CD4-positive, alpha-beta T cell (primary cell): Measurements from ENCODE around the gene TMEM95. TPM values are rescaled to one million over a fixed set of nuclear protein-coding genes. Genes with fewer than 3 reads are reported as not detected.

ENCODE experiments used
- ATAC-seq: fragments of 200-7000 bp; cut with Tn5 transposase; one replicate; pipeline ENCODE4 v1.10.0; 2022; ENCODE audit warnings: mild to moderate bottlenecking; ENCODE audit not compliant: poor library complexity
- CTCF ChIA-PET: fragments of 350-600 bp; sonication (Branson Sonifier 250); formaldehyde crosslinking; loops from one replicate; lab custom pipeline; 2021; ENCODE audit warnings: antibody characterized with exemption, inconsistent platforms; lab: Charles Lee
- POLR2A ChIA-PET: fragments of 350-600 bp; sonication (Branson Sonifier 250); formaldehyde crosslinking; loops from one replicate; lab custom pipeline; 2021; ENCODE audit warnings: antibody characterized with exemption, inconsistent platforms; lab: Charles Lee
- DNase-seq, 14 experiments: peaks; one replicate each; pipeline ENCODE4 v3.0.0-alpha.2; 2013 to 2020; ENCODE audit warnings: mixed read lengths in 2 of 14
- H3K27ac ChIP-seq, 2 donors: one replicate each; pipeline versions ENCODE4 v1.5.1 to v1.7.0; 2013; ENCODE audit warnings: low read length in 2 of 2, low read depth in 1 of 2, mild to moderate bottlenecking in 1 of 2
- H3K27me3 ChIP-seq, 2 experiments: 1 replicate in 1 of 2; 2 replicates in 1 of 2; pipeline versions ENCODE4 v1.6.1 to v1.7.0; 2013; ENCODE audit warnings: low read length in 2 of 2, control low read depth in 1 of 2, mild to moderate bottlenecking in 1 of 2, moderate library complexity in 1 of 2; ENCODE audit not compliant: insufficient read depth in 2 of 2, control insufficient read depth in 1 of 2
- H3K36me3 ChIP-seq: one replicate; pipeline ENCODE4 v1.6.1; 2013; ENCODE audit warnings: low read length, control low read depth; ENCODE audit not compliant: insufficient read depth
- H3K4me1 ChIP-seq: one replicate; pipeline ENCODE4 v1.6.1; 2013; ENCODE audit warnings: low read length, control low read depth; ENCODE audit not compliant: insufficient read depth
- H3K4me3 ChIP-seq: one replicate; pipeline ENCODE4 v1.5.1; 2013; ENCODE audit warnings: mild to moderate bottlenecking, low read length, moderate library complexity
- H3K9me3 ChIP-seq, 2 experiments: 1 replicate in 1 of 2; 2 replicates in 1 of 2; pipeline versions ENCODE4 v1.6.1 to v1.7.0; 2013; ENCODE audit warnings: low read length in 2 of 2, mild to moderate bottlenecking in 2 of 2, control low read depth in 1 of 2, moderate library complexity in 1 of 2; ENCODE audit not compliant: control insufficient read depth in 1 of 2, insufficient read depth in 1 of 2
- H3K27ac Mint-ChIP-seq: one replicate; pipeline ENCODE4 v1.8.0; 2020; ENCODE audit warnings: mixed read lengths
- H3K27me3 Mint-ChIP-seq: one replicate; pipeline ENCODE4 v1.8.0; 2021; ENCODE audit warnings: mixed read lengths
- H3K36me3 Mint-ChIP-seq: one replicate; pipeline ENCODE4 v1.8.0; 2021; ENCODE audit warnings: low read depth, mixed read lengths
- H3K4me1 Mint-ChIP-seq: one replicate; pipeline ENCODE4 v1.8.0; 2021; ENCODE audit warnings: low read depth, mixed read lengths
- H3K4me3 Mint-ChIP-seq: one replicate; pipeline ENCODE4 v1.8.0; 2020; ENCODE audit warnings: mild to moderate bottlenecking, mixed read lengths
- H3K9me3 Mint-ChIP-seq: one replicate; pipeline ENCODE4 v1.8.0; 2020; ENCODE audit warnings: mixed read lengths
- CTCF ChIP-seq: fragments of 200-600 bp; IDR thresholded peaks from one replicate; pipeline ENCODE4 v1.8.0; 2022; ENCODE audit warnings: antibody characterized with exemption, mild to moderate bottlenecking
- intact Hi-C, 2 experiments: fragments of 100-400 bp; cut with DNase I in 1 of 2; cut with micrococcal nuclease in 1 of 2; formaldehyde crosslinking; loops; one replicate each; pipeline versions ENCODE4 v1.15.1 to v1.9.0; 2023 to 2025; cut with DNase I, micrococcal nuclease
- total RNA-seq, 174 experiments: library from RNA in 2 of 174; stranded (reverse) in 2 of 174; gene quantifications; one replicate each; pipeline ENCODE4 v1.2.3 and lab custom pipeline; 2021 to 2026

The TMEM95 gene
- total RNA-seq, 2 experiments from 2014 or later = not detected

DNA sequence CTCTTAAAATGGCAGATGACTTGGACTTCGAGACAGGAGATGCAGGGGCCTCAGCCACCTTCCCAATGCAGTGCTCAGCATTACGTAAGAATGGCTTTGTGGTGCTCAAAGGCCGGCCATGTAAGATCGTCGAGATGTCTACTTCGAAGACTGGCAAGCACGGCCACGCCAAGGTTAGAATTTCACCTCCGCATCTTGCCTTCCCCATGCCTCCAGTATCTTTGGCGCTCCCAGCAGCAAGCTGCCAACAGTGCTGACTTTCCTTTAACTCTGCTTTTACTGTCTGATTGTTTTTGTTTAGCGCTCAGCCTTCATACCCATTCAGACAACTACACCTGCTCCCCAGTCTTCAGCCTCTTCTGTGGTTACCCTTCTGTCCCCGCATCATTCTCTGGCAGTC lies 45.3 kb upstream of the TMEM95 start:
- DNase-seq (no peak), ATAC-seq (no peak)
- Mint-ChIP-seq H3K4me3 (peak overlapping the region; percentile 92), H3K36me3 (peaks cover 73% of the 10 kb centered on the region), H3K4me1 (peaks cover 68% of the 10 kb centered on the region), H3K9me3 (no peaks in the 10 kb centered on the region), H3K27me3 (no peaks in the 10 kb centered on the region), H3K27ac (peak overlapping the region; percentile 98)
- no peak for TF ChIP-seq CTCF
- intact Hi-C loops = loop anchor here (5.0 kb wide), 4 partner anchors 57 to 173 kb away; partner anchors contain the start of genes CTDNEP1 (in 1 of the 2), ELP5 (in 1 of the 2), FGF11 (in 1 of the 2) and POLR2A (in 1 of the 2)
- Histone ChIP-seq H3K9me3 (no peaks in the 10 kb centered on the region), H3K36me3 (peaks cover 55% of the 10 kb centered on the region), H3K4me3 (peak overlapping the region; percentile 76), H3K27me3 (no peaks in the 10 kb centered on the region), H3K4me1 (peaks cover 64% of the 10 kb centered on the region), H3K27ac (peak overlapping the region; percentile 97 to 99)
- CTCF ChIA-PET = interaction anchor here (1.2 to 1.5 kb wide), 3 partner anchors 15 to 27 kb away, joined by 3 to 4 read pairs (median 3); partner anchors contain the start of genes ACAP1 and NEURL4
- POLR2A ChIA-PET = interaction anchor here (0.6 to 4.1 kb wide), 13 partner anchors 21 to 913 kb away, joined by 3 to 52 read pairs (median 4); partner anchors contain the start of genes ACAP1, CTDNEP1, GABARAP and MPDU1

DNA sequence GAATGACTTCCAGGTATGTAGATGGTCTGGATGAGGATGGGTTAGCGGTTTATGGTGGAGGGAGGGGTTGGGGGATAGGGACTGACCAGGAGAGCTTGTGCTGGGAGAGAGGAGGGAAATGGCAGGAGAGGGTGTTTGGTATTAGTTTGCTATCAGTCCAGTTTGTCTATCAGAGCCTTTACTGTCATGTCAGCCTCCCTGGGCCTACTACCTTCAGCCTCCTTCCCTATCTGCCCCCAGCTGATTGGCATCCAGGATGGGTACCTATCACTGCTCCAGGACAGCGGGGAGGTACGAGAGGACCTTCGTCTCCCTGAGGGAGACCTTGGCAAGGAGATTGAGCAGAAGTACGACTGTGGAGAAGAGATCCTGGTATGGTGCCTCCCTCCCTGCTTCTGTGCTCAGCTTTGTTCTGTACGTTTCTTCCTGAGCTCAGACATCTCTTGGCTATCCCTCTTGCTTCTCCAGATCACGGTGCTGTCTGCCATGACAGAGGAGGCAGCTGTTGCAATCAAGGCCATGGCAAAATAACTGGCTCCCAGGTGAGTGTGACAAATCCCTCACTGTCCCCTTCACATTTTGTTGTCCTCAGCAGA lies 43.7 kb upstream of the TMEM95 start:
- Mint-ChIP-seq H3K4me3 (peak overlapping the region; percentile 92), H3K9me3 (no peaks in the 10 kb centered on the region), H3K27me3 (no peaks in the 10 kb centered on the region), H3K4me1 (peaks cover 78% of the 10 kb centered on the region), H3K36me3 (peaks cover 85% of the 10 kb centered on the region), H3K27ac (peak overlapping the region; percentile 98)
- Histone ChIP-seq H3K27me3 (no peaks in the 10 kb centered on the region), H3K4me3 (no peak overlapping the region), H3K9me3 (no peaks in the 10 kb centered on the region), H3K36me3 (peaks cover 55% of the 10 kb centered on the region), H3K4me1 (peaks cover 73% of the 10 kb centered on the region), H3K27ac (peak overlapping the region in 1 of 2 donors; percentile 97)
- ATAC-seq = no peak
- ChIA-PET CTCF (no interaction called here), POLR2A (interaction anchor here (1.2 to 5.4 kb wide), 3 partner anchors 15 to 25 kb away, joined by 3 to 52 read pairs (median 46); partner anchors contain the start of genes ACAP1 and NEURL4)
- intact Hi-C loops = no loop called here
- no peak for DNase-seq
- TF ChIP-seq CTCF = no peak

DNA sequence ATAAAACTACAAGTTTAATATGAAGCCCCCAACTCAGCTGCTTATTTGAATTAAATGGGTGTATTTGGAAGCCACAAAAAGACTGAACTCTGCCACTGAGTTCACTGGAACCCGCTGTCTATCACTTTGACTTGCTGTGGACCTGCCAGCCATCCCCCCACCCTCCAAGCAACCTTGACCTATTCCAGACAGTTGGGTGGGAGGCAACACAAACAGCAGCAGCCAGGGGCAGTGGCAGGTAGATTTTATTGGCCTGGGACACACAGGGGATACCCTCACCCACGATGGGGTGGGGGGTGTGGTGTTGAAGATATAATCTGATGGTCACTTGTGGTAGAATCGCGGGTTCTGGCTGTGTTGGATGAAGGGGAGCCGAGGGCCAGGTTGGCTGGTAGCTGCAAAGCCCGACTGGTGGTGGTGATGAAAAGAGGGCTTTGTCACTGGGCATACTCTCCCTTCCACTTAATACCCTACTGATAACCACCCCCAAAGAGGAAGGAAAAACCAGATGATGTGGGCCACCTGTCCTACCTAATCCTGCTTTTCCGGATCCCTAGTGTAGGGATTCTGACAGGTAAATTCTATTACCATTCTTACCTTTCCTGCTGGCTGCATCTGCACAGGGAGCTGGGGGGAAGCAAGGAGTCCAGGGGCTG lies 42.4 kb upstream of the TMEM95 start:
- Mint-ChIP-seq H3K27me3 (no peaks in the 10 kb centered on the region), H3K9me3 (no peaks in the 10 kb centered on the region), H3K4me3 (peak overlapping the region; percentile 85), H3K4me1 (peaks cover 74% of the 10 kb centered on the region), H3K27ac (peak overlapping the region; percentile 95), H3K36me3 (peaks cover 83% of the 10 kb centered on the region)
- TF ChIP-seq CTCF = no peak
- H3K9me3 ChIP-seq = no peaks in the 10 kb centered on the region
- intact Hi-C loops = no loop called here
- DNase-seq (no peak), ATAC-seq (no peak)
- ChIA-PET CTCF (interaction anchor here (0.5 to 1.6 kb wide), 4 partner anchors 8 to 47 kb away, joined by 3 to 4 read pairs (median 4); no protein-coding TSS in a partner anchor), POLR2A (interaction anchor here (1.2 to 5.4 kb wide), 4 partner anchors 17 to 36 kb away, joined by 3 to 46 read pairs (median 24); partner anchors contain the start of genes ACAP1 and NEURL4)
- peaks cover 69% of the 10 kb centered on the region for H3K4me1 ChIP-seq
- H3K36me3 ChIP-seq = peaks cover 63% of the 10 kb centered on the region
- H3K4me3 ChIP-seq = no peak overlapping the region
- peak overlapping the region in 1 of 2 donors; percentile 23 for H3K27ac ChIP-seq
- H3K27me3 ChIP-seq = no peaks in the 10 kb centered on the region
